H9 (cell line): Measurements from ENCODE around the gene SHB. TPM values are rescaled to one million over a fixed set of nuclear protein-coding genes. Genes with fewer than 3 reads are reported as not detected.

Experiments
- DNase-seq: peaks from one replicate; pipeline ENCODE4 v3.0.0-alpha.2; 2017
- H2AFZ ChIP-seq: one replicate; pipeline ENCODE4 v1.6.1; 2013; ENCODE audit warnings: mild to moderate bottlenecking, low read length, control low read depth, moderate library complexity
- H2AK5ac ChIP-seq: 2 replicates; pipeline ENCODE4 v1.6.1; 2013; ENCODE audit warnings: low read length, control low read depth, mixed read lengths; ENCODE audit not compliant: insufficient read length
- H2BK120ac ChIP-seq: one replicate; pipeline ENCODE4 v1.6.1; 2013; ENCODE audit warnings: low read depth, mild to moderate bottlenecking, low read length, control low read depth, inconsistent platforms; ENCODE audit not compliant: poor library complexity, severe bottlenecking
- H2BK12ac ChIP-seq: 2 replicates; pipeline ENCODE4 v1.6.1; 2013; ENCODE audit warnings: low read length, control low read depth, mixed read lengths, low read depth; ENCODE audit not compliant: insufficient read length
- H2BK15ac ChIP-seq: 2 replicates; pipeline ENCODE4 v1.6.1; 2013; ENCODE audit warnings: low read depth, low read length, control low read depth
- H2BK20ac ChIP-seq: one replicate; pipeline ENCODE4 v1.6.1; 2013; ENCODE audit warnings: low read depth, mild to moderate bottlenecking, low read length, control low read depth, inconsistent platforms; ENCODE audit not compliant: poor library complexity, severe bottlenecking
- H2BK5ac ChIP-seq: 2 replicates; pipeline ENCODE4 v1.6.1; 2013; ENCODE audit warnings: low read length, control low read depth, mixed read lengths; ENCODE audit not compliant: insufficient read length
- H3K14ac ChIP-seq: 2 replicates; pipeline ENCODE4 v1.6.1; 2013; ENCODE audit warnings: low read length, control low read depth; ENCODE audit not compliant: insufficient read depth
- H3K18ac ChIP-seq: 2 replicates; pipeline ENCODE4 v1.6.1; 2013; ENCODE audit warnings: low read depth, mild to moderate bottlenecking, mixed read lengths, low read length, control low read depth; ENCODE audit not compliant: insufficient read length
- H3K23ac ChIP-seq: 2 replicates; pipeline ENCODE4 v1.6.1; 2013; ENCODE audit warnings: low read length, control low read depth, mixed read lengths, low read depth; ENCODE audit not compliant: insufficient read length
- H3K23me2 ChIP-seq: 2 replicates; pipeline ENCODE4 v1.6.1; 2013; ENCODE audit warnings: low read depth, mild to moderate bottlenecking, mixed read lengths, low read length, control low read depth; ENCODE audit not compliant: insufficient read length, poor library complexity, severe bottlenecking
- H3K27ac ChIP-seq: 2 replicates; pipeline ENCODE4 v1.5.1; 2013; ENCODE audit warnings: low read length, control low read depth, mixed read lengths, low read depth; ENCODE audit not compliant: insufficient read length
- H3K27me3 ChIP-seq: 2 replicates; pipeline ENCODE4 v1.6.1; 2013; ENCODE audit warnings: low read length, control low read depth, inconsistent platforms; ENCODE audit not compliant: insufficient read depth
- H3K4ac ChIP-seq: 2 replicates; pipeline ENCODE4 v1.6.1; 2013; ENCODE audit warnings: low read depth, mild to moderate bottlenecking, control low read depth, inconsistent platforms, low read length, moderate library complexity
- H3K4me1 ChIP-seq: 2 replicates; pipeline ENCODE4 v1.6.1; 2013; ENCODE audit warnings: low read length, control low read depth, inconsistent platforms; ENCODE audit not compliant: insufficient read depth
- H3K4me2 ChIP-seq: 2 replicates; pipeline ENCODE4 v1.6.1; 2013; ENCODE audit warnings: low read length, control low read depth, mixed read lengths; ENCODE audit not compliant: insufficient read length, insufficient read depth
- H3K56ac ChIP-seq: 2 replicates; pipeline ENCODE4 v1.6.1; 2013; ENCODE audit warnings: low read depth, mild to moderate bottlenecking, mixed read lengths, low read length, control low read depth; ENCODE audit not compliant: insufficient read length
- H3K79me1 ChIP-seq: 2 replicates; pipeline ENCODE4 v1.6.1; 2013; ENCODE audit warnings: low read depth, mild to moderate bottlenecking, moderate library complexity, low read length, control low read depth, inconsistent platforms; ENCODE audit not compliant: insufficient read depth, poor library complexity, severe bottlenecking
- H3K79me2 ChIP-seq: 2 replicates; pipeline ENCODE4 v1.6.1; 2013; ENCODE audit warnings: low read length, control low read depth, inconsistent platforms; ENCODE audit not compliant: insufficient read depth
- H3K9ac ChIP-seq: 2 replicates; pipeline ENCODE4 v1.6.1; 2013; ENCODE audit warnings: low read length, control low read depth, mixed read lengths; ENCODE audit not compliant: insufficient read length; ENCODE audit errors: extremely low read depth
- H3K9me3 ChIP-seq: one replicate; pipeline ENCODE4 v1.6.1; 2013; ENCODE audit warnings: low read depth, low read length, inconsistent platforms; ENCODE audit not compliant: control insufficient read depth
- H3T11ph ChIP-seq: one replicate; pipeline ENCODE4 v1.6.1; 2013; ENCODE audit warnings: mild to moderate bottlenecking, low read length, control low read depth, inconsistent platforms
- H4K20me1 ChIP-seq: one replicate; pipeline ENCODE4 v1.6.1; 2013; ENCODE audit not compliant: control insufficient read depth, insufficient read length, insufficient read depth
- H4K5ac ChIP-seq: 2 replicates; pipeline ENCODE4 v1.6.1; 2013; ENCODE audit warnings: low read depth, mild to moderate bottlenecking, mixed read lengths, low read length, control low read depth; ENCODE audit not compliant: insufficient read length
- H4K8ac ChIP-seq: replicated peaks from 2 replicates; pipeline ENCODE4 v1.6.1; 2013; ENCODE audit warnings: low read length, control low read depth, mixed read lengths, low read depth; ENCODE audit not compliant: insufficient read length
- H4K91ac ChIP-seq: 2 replicates; pipeline ENCODE4 v1.6.1; 2013; ENCODE audit warnings: low read depth, mild to moderate bottlenecking, moderate library complexity, mixed read lengths, low read length, control low read depth; ENCODE audit not compliant: insufficient read length
- H3K27ac Mint-ChIP-seq, 3 experiments: 2 replicates in 2 of 3; 3 replicates in 1 of 3; pipeline ENCODE4 v1.8.0; 2020 to 2021; ENCODE audit warnings: mixed read lengths in 3 of 3, mild to moderate bottlenecking in 1 of 3, moderate library complexity in 1 of 3
- H3K27me3 Mint-ChIP-seq: 2 replicates; pipeline ENCODE4 v1.8.0; 2021; ENCODE audit warnings: low read depth, mild to moderate bottlenecking, moderate library complexity, mixed read lengths
- H3K36me3 Mint-ChIP-seq, 3 experiments: 2 replicates in 2 of 3; 3 replicates in 1 of 3; pipeline ENCODE4 v1.8.0; 2020 to 2021; ENCODE audit warnings: low read depth in 3 of 3, mixed read lengths in 3 of 3; ENCODE audit not compliant: insufficient read depth in 1 of 3
- H3K4me1 Mint-ChIP-seq, 2 experiments: 2 replicates each; pipeline ENCODE4 v1.8.0; 2020; ENCODE audit warnings: mixed read lengths in 2 of 2
- H3K4me3 Mint-ChIP-seq, 2 experiments: 2 replicates in 1 of 2; 3 replicates in 1 of 2; pipeline ENCODE4 v1.8.0; 2020 to 2021; ENCODE audit warnings: mild to moderate bottlenecking in 2 of 2, mixed read lengths in 2 of 2, moderate library complexity in 1 of 2
- H3K9me3 Mint-ChIP-seq, 2 experiments: 2 replicates in 1 of 2; 3 replicates in 1 of 2; pipeline ENCODE4 v1.8.0; 2020; ENCODE audit warnings: mild to moderate bottlenecking in 2 of 2, mixed read lengths in 2 of 2, moderate library complexity in 1 of 2
- WGBS: extraction: QIAGEN DNeasy Blood & Tissue Kit; methylation state at CpG from one replicate; pipeline ENCODE4 v1.1.7; 2013; ENCODE audit warnings: missing lambda C conversion rate, low lambda C conversion rate, mixed read lengths; ENCODE audit not compliant: insufficient read length; ENCODE audit errors: extremely low coverage; 5-methylcytosine and 5-hydroxymethylcytosine counted together
- total RNA-seq: library from RNA; stranded (reverse); gene quantifications from 2 replicates; pipeline ENCODE4 v1.2.1, GENCODE V29; 2021
- TF ChIP-seq, protein P1 (sequence below): fragments of 200-600 bp; sonication (generic); conservative IDR thresholded peaks from 3 replicates; pipeline ENCODE4 v1.8.0; 2021; ENCODE audit warnings: antibody characterized with exemption, mild to moderate bottlenecking

The SHB gene
- total RNA-seq, 1 experiment from 2014 or later = 14.6 TPM

DNA sequence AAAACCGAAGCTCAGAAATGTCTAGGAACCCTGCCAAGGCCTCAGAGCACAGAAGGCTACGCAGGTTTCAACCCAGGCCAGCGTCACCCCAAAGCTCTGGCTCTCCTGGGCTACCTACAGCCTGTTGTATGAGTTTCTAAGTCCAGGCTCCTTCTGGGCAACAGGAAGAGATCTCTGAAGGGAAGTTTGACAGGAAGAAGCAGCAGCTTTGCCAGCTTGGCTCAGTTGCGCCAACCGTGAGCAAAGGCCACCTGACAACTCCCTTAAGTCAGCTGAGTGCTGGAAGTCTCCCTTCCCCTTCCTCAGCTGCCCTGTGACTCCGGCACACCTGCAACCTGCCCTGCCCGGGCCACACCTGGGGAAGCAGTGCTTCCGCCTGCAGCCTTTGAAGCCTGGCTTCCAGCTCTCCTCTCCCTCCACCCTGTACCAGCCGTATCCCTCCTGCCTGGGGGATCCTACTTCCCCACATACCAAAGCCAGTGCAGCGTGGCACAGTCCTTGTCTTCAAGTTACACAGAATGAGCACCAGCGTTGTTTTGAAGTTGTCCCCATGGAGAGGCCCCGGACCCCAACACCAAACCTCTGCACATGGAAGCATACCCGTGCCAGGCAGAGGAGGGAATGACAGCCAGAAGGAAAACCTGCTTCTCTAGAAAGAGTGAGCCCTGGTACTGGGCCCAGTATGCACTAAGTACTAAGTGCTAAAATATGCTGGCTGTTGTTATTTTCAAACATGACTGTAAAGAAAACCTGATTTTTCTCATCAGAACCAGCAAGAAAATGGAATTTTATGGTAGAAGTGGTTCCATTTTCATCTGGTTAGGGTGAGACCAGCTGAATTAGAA lies 36.5 kb downstream of the SHB start:
- no peak overlapping the region for H2BK120ac ChIP-seq

More for the DNA sequence above, 36.5 kb downstream of the SHB start:
- no peak overlapping the region for H2BK20ac ChIP-seq
- no peak overlapping the region for H2AK5ac ChIP-seq
- H3K79me2 ChIP-seq = no peaks in the 10 kb centered on the region; the same call in 1 of the 2 replicates
- H4K91ac ChIP-seq = no peak overlapping the region
- no peak overlapping the region for H3K4ac ChIP-seq
- no peak overlapping the region for H2BK12ac ChIP-seq
- no peak overlapping the region for H3K18ac ChIP-seq
- peaks cover 24 to 31% of the 10 kb centered on the region in 2 experiments for H3K4me1 Mint-ChIP-seq
- H2AFZ ChIP-seq = no peak overlapping the region
- H3K23me2 ChIP-seq = no peaks in the 10 kb centered on the region
- no peak overlapping the region for H3T11ph ChIP-seq
- H3K27ac ChIP-seq = no peak overlapping the region
- H3K9me3 ChIP-seq = no peaks in the 10 kb centered on the region
- no peaks in the 10 kb centered on the region for H3K27me3 Mint-ChIP-seq
- H3K4me1 ChIP-seq = no peaks in the 10 kb centered on the region
- TF ChIP-seq, protein P1, sequence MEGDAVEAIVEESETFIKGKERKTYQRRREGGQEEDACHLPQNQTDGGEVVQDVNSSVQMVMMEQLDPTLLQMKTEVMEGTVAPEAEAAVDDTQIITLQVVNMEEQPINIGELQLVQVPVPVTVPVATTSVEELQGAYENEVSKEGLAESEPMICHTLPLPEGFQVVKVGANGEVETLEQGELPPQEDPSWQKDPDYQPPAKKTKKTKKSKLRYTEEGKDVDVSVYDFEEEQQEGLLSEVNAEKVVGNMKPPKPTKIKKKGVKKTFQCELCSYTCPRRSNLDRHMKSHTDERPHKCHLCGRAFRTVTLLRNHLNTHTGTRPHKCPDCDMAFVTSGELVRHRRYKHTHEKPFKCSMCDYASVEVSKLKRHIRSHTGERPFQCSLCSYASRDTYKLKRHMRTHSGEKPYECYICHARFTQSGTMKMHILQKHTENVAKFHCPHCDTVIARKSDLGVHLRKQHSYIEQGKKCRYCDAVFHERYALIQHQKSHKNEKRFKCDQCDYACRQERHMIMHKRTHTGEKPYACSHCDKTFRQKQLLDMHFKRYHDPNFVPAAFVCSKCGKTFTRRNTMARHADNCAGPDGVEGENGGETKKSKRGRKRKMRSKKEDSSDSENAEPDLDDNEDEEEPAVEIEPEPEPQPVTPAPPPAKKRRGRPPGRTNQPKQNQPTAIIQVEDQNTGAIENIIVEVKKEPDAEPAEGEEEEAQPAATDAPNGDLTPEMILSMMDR = no peak
- H2BK5ac ChIP-seq = no peak overlapping the region
- H4K8ac ChIP-seq = no peak overlapping the region
- H2BK15ac ChIP-seq = no peak overlapping the region
- H3K9ac ChIP-seq = no peak overlapping the region
- H3K4me2 ChIP-seq = no peak overlapping the region
- no CpG with 5 or more reads among the region's 13 CpGs for WGBS
- no peaks in the 10 kb centered on the region for H3K79me1 ChIP-seq
- H3K4me3 Mint-ChIP-seq = no peak overlapping the region
- H4K20me1 ChIP-seq = no peaks in the 10 kb centered on the region
- no peak for DNase-seq
- no peaks in the 10 kb centered on the region for H3K36me3 Mint-ChIP-seq
- H3K9me3 Mint-ChIP-seq = no peaks in the 10 kb centered on the region
- H3K23ac ChIP-seq = no peak overlapping the region
- no peak overlapping the region for H4K5ac ChIP-seq
- peak overlapping the region; percentile 64 to 94 (median 65); a peak in 5 of 7 replicates for H3K27ac Mint-ChIP-seq
- H3K56ac ChIP-seq = no peak overlapping the region
- no peak overlapping the region for H3K14ac ChIP-seq
- H3K27me3 ChIP-seq = no peaks in the 10 kb centered on the region
